HCT116 (cell line): ENCODE measurements around the gene MRPL24. TPM values are rescaled to one million over a fixed set of nuclear protein-coding genes. Genes with fewer than 3 reads are reported as not detected.

ENCODE experiments used
- ATAC-seq: fragments of 200-7000 bp; cut with Tn5 transposase; 2 replicates; pipeline ENCODE4 v1.9.1; 2020; ENCODE audit warnings: mild to moderate bottlenecking, moderate library complexity
- BruUV-seq: library from RNA; stranded (reverse); fragments of 400-500 nt; replicated peaks from 2 replicates; lab custom pipeline; 2021; lab: Mats Ljungman, UMichigan
- CTCF ChIA-PET: fragments of 300-600 bp; sonication (Branson Sonifier 250); formaldehyde crosslinking; loops from one replicate; lab custom pipeline; 2021; ENCODE audit warnings: antibody characterized with exemption; lab: Charles Lee
- POLR2A ChIA-PET: fragments of 300-600, 350-600 bp; sonication (Branson Sonifier 250); formaldehyde crosslinking; loops from one replicate; lab custom pipeline; 2021; ENCODE audit warnings: antibody characterized with exemption; lab: Charles Lee
- RAD21 ChIA-PET, 2 experiments: fragments of 300-600 bp; sonication (Branson Sonifier 250); formaldehyde crosslinking; loops; one replicate each; lab custom pipeline; 2023; ENCODE audit warnings: low total read pairs in 2 of 2; ENCODE audit not compliant: uncharacterized antibody in 2 of 2, unreplicated experiment in 2 of 2, low non-redundant PET in 1 of 2; lab: Charles Lee
- DNase-seq: peaks from one replicate; pipeline ENCODE4 v3.0.0-alpha.2; 2010; ENCODE audit warnings: low read depth, low spot score
- H2AFZ ChIP-seq: fragments of 200-600 bp; shearing (Covaris generic), sonication (generic); 2 replicates; pipeline ENCODE4 v1.6.1; 2017; ENCODE audit warnings: low read depth, mixed run types, mixed read lengths, antibody characterized with exemption, low read length; ENCODE audit not compliant: poor library complexity, severe bottlenecking
- H3K27ac ChIP-seq: 2 replicates; pipeline ENCODE4 v1.5.1; 2012; ENCODE audit warnings: low read depth, low read length
- H3K27me3 ChIP-seq: fragments of 200-600 bp; sonication (generic); 2 replicates; pipeline ENCODE4 v1.6.1; 2016; ENCODE audit warnings: mixed run types, low read length, mixed read lengths; ENCODE audit not compliant: insufficient read depth
- H3K36me3 ChIP-seq, 2 experiments: fragments of 200-500 bp in 1 of 2; fragments of 200-600 bp in 1 of 2; sonication (Bioruptor generic) in 1 of 2; sonication (generic) in 1 of 2; 2 replicates each; pipeline versions ENCODE4 v1.5.1 to v1.6.1; 2014 to 2016; ENCODE audit warnings: low read length in 2 of 2, inconsistent platforms in 1 of 2, mixed read lengths in 1 of 2, mixed run types in 1 of 2; ENCODE audit not compliant: insufficient read depth in 2 of 2, control insufficient read depth in 1 of 2
- H3K4me1 ChIP-seq, 2 experiments: fragments of 200-600 bp in 1 of 2; sonication (generic) in 1 of 2; 2 replicates each; pipeline versions ENCODE4 v1.5.1 to v1.6.1; 2012 to 2017; ENCODE audit warnings: low read length in 2 of 2, inconsistent platforms in 1 of 2, mild to moderate bottlenecking in 1 of 2, mixed read lengths in 1 of 2, mixed run types in 1 of 2, moderate library complexity in 1 of 2; ENCODE audit not compliant: insufficient read depth in 2 of 2, control insufficient read depth in 1 of 2
- H3K4me2 ChIP-seq: fragments of 200-600 bp; sonication (generic); 2 replicates; pipeline ENCODE4 v1.6.1; 2017; ENCODE audit warnings: mixed run types, low read length, mixed read lengths
- H3K4me3 ChIP-seq, 2 experiments: fragments of 200-600 bp in 1 of 2; sonication (generic) in 1 of 2; replicated peaks in 1 of 2; 2 replicates each; pipeline ENCODE4 v1.5.1; 2011 to 2016; ENCODE audit warnings: low read length in 2 of 2, control low read depth in 1 of 2, low read depth in 1 of 2, mild to moderate bottlenecking in 1 of 2, mixed read lengths in 1 of 2, mixed run types in 1 of 2
- H3K79me2 ChIP-seq: fragments of 200-600 bp; sonication (generic); 2 replicates; pipeline ENCODE4 v1.6.1; 2017; ENCODE audit warnings: mild to moderate bottlenecking, mixed run types, low read length, moderate library complexity, mixed read lengths; ENCODE audit not compliant: insufficient read depth
- H3K9ac ChIP-seq: fragments of 200-600 bp; sonication (generic); 2 replicates; pipeline ENCODE4 v1.6.1; 2016; ENCODE audit warnings: low read length, mixed read lengths
- H3K9me2 ChIP-seq: fragments of 200-600 bp; sonication (generic), shearing (Covaris generic); 2 replicates; pipeline ENCODE4 v1.6.1; 2017; ENCODE audit warnings: mixed run types, mild to moderate bottlenecking, moderate library complexity; ENCODE audit not compliant: insufficient read depth
- H3K9me3 ChIP-seq, 2 experiments: fragments of 200-500 bp in 1 of 2; fragments of 200-600 bp in 1 of 2; sonication (Bioruptor generic) in 1 of 2; sonication (generic) in 1 of 2; 2 replicates each; pipeline ENCODE4 v1.6.1; 2014 to 2017; ENCODE audit warnings: low read length in 2 of 2, mixed read lengths in 2 of 2, inconsistent platforms in 1 of 2, low read depth in 1 of 2, mild to moderate bottlenecking in 1 of 2, mixed run types in 1 of 2, moderate library complexity in 1 of 2; ENCODE audit not compliant: control insufficient read depth in 1 of 2, insufficient read depth in 1 of 2
- H4K20me1 ChIP-seq: fragments of 200-600 bp; sonication (generic), shearing (Covaris generic); 2 replicates; pipeline ENCODE4 v1.6.1; 2017; ENCODE audit warnings: mixed run types, mild to moderate bottlenecking, moderate library complexity; ENCODE audit not compliant: insufficient read depth
- CBX3 ChIP-seq: IDR thresholded peaks from 2 replicates; pipeline ENCODE4 v1.6.1; 2012; ENCODE audit warnings: low read depth
- EZH2 ChIP-seq: fragments of 200-600 bp; sonication (generic); IDR thresholded peaks from 2 replicates; pipeline ENCODE4 v1.6.1; 2017; ENCODE audit warnings: antibody characterized with exemption, mixed run types
- FOSL1 ChIP-seq: IDR thresholded peaks from 2 replicates; pipeline ENCODE4 v1.6.1; 2012; ENCODE audit warnings: low read depth
- POLR2AphosphoS5 ChIP-seq: IDR thresholded peaks from 2 replicates; pipeline ENCODE4 v1.6.1; 2011; ENCODE audit warnings: mild to moderate bottlenecking, low read depth, low read length, moderate library complexity
- RAD21 ChIP-seq: IDR thresholded peaks from 2 replicates; pipeline ENCODE4 v1.6.1; 2012; ENCODE audit warnings: low read depth, mild to moderate bottlenecking
- REST ChIP-seq: IDR thresholded peaks from 2 replicates; pipeline ENCODE4 v1.6.1; 2012; ENCODE audit warnings: low read depth
- SRF ChIP-seq: IDR thresholded peaks from 2 replicates; pipeline ENCODE4 v1.6.1; 2012; ENCODE audit warnings: low read depth
- TCF7L2 ChIP-seq: IDR thresholded peaks from 2 replicates; pipeline ENCODE4 v1.7.0; 2011; ENCODE audit warnings: borderline replicate concordance, inconsistent platforms; ENCODE audit not compliant: insufficient read depth, insufficient read length; ENCODE audit errors: extremely low read depth
- ZNF274 ChIP-seq: fragments of 200-500 bp; sonication (Bioruptor generic); IDR thresholded peaks from 2 replicates; pipeline ENCODE4 v1.6.1; 2014; ENCODE audit warnings: mild to moderate bottlenecking, low read depth, low read length, inconsistent platforms
- intact Hi-C: fragments of 100-400 bp; cut with micrococcal nuclease; formaldehyde crosslinking; loops from 2 replicates; pipeline ENCODE4 v1.10.0; 2022
- total RNA-seq: library from RNA; stranded (reverse); gene quantifications from one replicate; pipeline ENCODE4 v1.2.1, GENCODE V29; 2021; ENCODE audit not compliant: unreplicated experiment

Gene MRPL24
- total RNA-seq, 1 experiment from 2014 or later = 111 TPM

- TF ChIP-seq ZNF274 (no peak), TCF7L2 (no peak), FOSL1 (no peak), RAD21 (no peak), REST (no peak)
Measured at GRCh38 chr1:156709031-156709430, 31.9 kb downstream of the MRPL24 start (continued).

- H3K9ac ChIP-seq = peak overlapping the region; percentile 37
- no peaks in the 10 kb centered on the region for H3K36me3 ChIP-seq
- POLR2A ChIA-PET = interaction anchor here (1.3 kb wide), 1 partner anchor 19 kb away, joined by 4 read pairs; no protein-coding TSS in a partner anchor
- TF ChIP-seq ZNF274 (no peak), SRF (no peak), POLR2AphosphoS5 (no peak), EZH2 (no peak), FOSL1 (no peak), CBX3 (no peak)
- H3K4me1 ChIP-seq = peaks cover 87 to 100% of the 10 kb centered on the region in 2 experiments
- peak overlapping the region; percentile 85 for H3K4me2 ChIP-seq
- H2AFZ ChIP-seq = no peak overlapping the region
- H3K27me3 ChIP-seq = no peaks in the 10 kb centered on the region
- no peak overlapping the region for H3K4me3 ChIP-seq
- CTCF ChIA-PET = interaction anchor here (0.9 to 14.7 kb wide), 4 partner anchors 10 to 151 kb away, joined by 3 to 310 read pairs (median 31); partner anchors contain the start of genes ISG20L2 and METTL25B
- H4K20me1 ChIP-seq = no peaks in the 10 kb centered on the region
- peak overlapping the region; percentile 66 for H3K27ac ChIP-seq
- H3K9me2 ChIP-seq = no peaks in the 10 kb centered on the region
- peaks cover 17% of the 10 kb centered on the region for H3K79me2 ChIP-seq
- no peak for DNase-seq
- ATAC-seq = no peak
- no peaks in the 10 kb centered on the region for H3K9me3 ChIP-seq
- BruUV-seq = no TSS peak
- RAD21 ChIA-PET = interaction anchor here (0.9 to 1.6 kb wide), 2 partner anchors 18 kb away, joined by 3 to 5 read pairs; no protein-coding TSS in a partner anchor
- intact Hi-C loops = no loop called here
Measured at GRCh38 chr1:156708218-156708661, 32.6 kb downstream of the MRPL24 start.
